IMR-90 (cell line): Measurements from ENCODE around the gene NANOS3. TPM values are rescaled to one million over a fixed set of nuclear protein-coding genes. Genes with fewer than 3 reads are reported as not detected.

Experiments
- ATAC-seq: fragments of 200-7000 bp; cut with Tn5 transposase; 2 replicates; pipeline ENCODE4 v1.9.1; 2020; ENCODE audit warnings: low read depth, mild to moderate bottlenecking, moderate library complexity
- BruUV-seq: library from RNA; stranded (reverse); fragments of 400-500 nt; replicated peaks from 2 replicates; lab custom pipeline; 2021; lab: Mats Ljungman, UMichigan
- CTCF ChIA-PET: fragments of 300-600 bp; formaldehyde crosslinking; extraction: SDS; loops from one replicate; lab custom pipeline; 2021; ENCODE audit warnings: antibody characterized with exemption; lab: Yijun Ruan, JAX
- POLR2A ChIA-PET: fragments of 300-600 bp; sonication (Branson Sonifier 250); formaldehyde crosslinking; loops from one replicate; lab custom pipeline; 2022; ENCODE audit warnings: antibody characterized with exemption; ENCODE audit not compliant: unreplicated experiment; lab: Charles Lee
- DNase-seq: peaks from one replicate; pipeline ENCODE4 v3.0.0; 2013
- H2AFZ ChIP-seq: replicated peaks from 2 replicates; pipeline ENCODE3; 2013; ENCODE audit warnings: low read length, mild to moderate bottlenecking; ENCODE audit not compliant: poor library complexity
- H2AK5ac ChIP-seq: 2 replicates; pipeline ENCODE4 v1.6.1; 2013; ENCODE audit warnings: low read depth, low read length, inconsistent platforms
- H2AK9ac ChIP-seq: replicated peaks from 2 replicates; pipeline ENCODE3; 2013; ENCODE audit warnings: mild to moderate bottlenecking, low read depth, low read length, moderate library complexity; ENCODE audit not compliant: poor library complexity
- H2BK120ac ChIP-seq: 2 replicates; pipeline ENCODE4 v1.6.1; 2013; ENCODE audit warnings: low read depth, low read length, inconsistent platforms
- H2BK15ac ChIP-seq: 3 replicates; pipeline ENCODE4 v1.6.1; 2013; ENCODE audit warnings: low read depth, low read length, inconsistent platforms
- H2BK20ac ChIP-seq: 2 replicates; pipeline ENCODE4 v1.6.1; 2013; ENCODE audit warnings: low read depth, mild to moderate bottlenecking, inconsistent platforms, low read length, moderate library complexity
- H2BK5ac ChIP-seq: 2 replicates; pipeline ENCODE4 v1.6.1; 2013; ENCODE audit warnings: mild to moderate bottlenecking, low read depth, low read length, inconsistent platforms; ENCODE audit not compliant: poor library complexity, severe bottlenecking
- H3K14ac ChIP-seq: replicated peaks from 2 replicates; pipeline ENCODE4 v1.6.1; 2013; ENCODE audit warnings: low read depth, low read length, inconsistent platforms
- H3K18ac ChIP-seq: 2 replicates; pipeline ENCODE4 v1.6.1; 2013; ENCODE audit warnings: low read depth, low read length, control low read depth
- H3K23ac ChIP-seq: 2 replicates; pipeline ENCODE4 v1.6.1; 2013; ENCODE audit warnings: low read depth, low read length, inconsistent platforms
- H3K27ac ChIP-seq: 2 replicates; pipeline ENCODE4 v1.5.1; 2013; ENCODE audit warnings: mild to moderate bottlenecking, control low read depth, low read length; ENCODE audit not compliant: insufficient read depth
- H3K27me3 ChIP-seq: 2 replicates; pipeline ENCODE4 v1.6.1; 2013; ENCODE audit warnings: low read length; ENCODE audit not compliant: control insufficient read depth, insufficient read depth
- H3K36me3 ChIP-seq: 2 replicates; pipeline ENCODE4 v1.6.1; 2013; ENCODE audit warnings: low read length, mixed read lengths; ENCODE audit not compliant: control insufficient read depth, insufficient read depth
- H3K4ac ChIP-seq: 2 replicates; pipeline ENCODE4 v1.6.1; 2013; ENCODE audit warnings: low read depth, low read length, inconsistent platforms
- H3K4me1 ChIP-seq: 2 replicates; pipeline ENCODE4 v1.6.1; 2013; ENCODE audit warnings: low read length, mixed read lengths; ENCODE audit not compliant: control insufficient read depth, insufficient read depth
- H3K4me2 ChIP-seq: 2 replicates; pipeline ENCODE4 v1.6.1; 2013; ENCODE audit warnings: low read depth, mild to moderate bottlenecking, control low read depth, low read length, moderate library complexity
- H3K4me3 ChIP-seq: 2 replicates; pipeline ENCODE4 v1.5.1; 2013; ENCODE audit warnings: low read depth, mild to moderate bottlenecking, control low read depth, low read length, moderate library complexity; ENCODE audit not compliant: insufficient read depth
- H3K56ac ChIP-seq: 2 replicates; pipeline ENCODE4 v1.6.1; 2013; ENCODE audit warnings: low read length, inconsistent platforms; ENCODE audit not compliant: insufficient read depth; ENCODE audit errors: extremely low read depth
- H3K79me1 ChIP-seq, 2 experiments: 2 replicates each; pipeline ENCODE4 v1.6.1; 2013; ENCODE audit warnings: low read length in 2 of 2, inconsistent platforms in 1 of 2, low read depth in 1 of 2
- H3K9ac ChIP-seq: 2 replicates; pipeline ENCODE4 v1.6.1; 2013; ENCODE audit warnings: low read depth, low read length, control low read depth
- H3K9me1 ChIP-seq: 2 replicates; pipeline ENCODE4 v1.6.1; 2013; ENCODE audit warnings: low read length, inconsistent platforms; ENCODE audit not compliant: insufficient read depth
- H3K9me3 ChIP-seq: 2 replicates; pipeline ENCODE4 v1.6.1; 2013; ENCODE audit warnings: low read length; ENCODE audit not compliant: control insufficient read depth, insufficient read depth
- H4K20me1 ChIP-seq: 2 replicates; pipeline ENCODE4 v1.6.1; 2013; ENCODE audit warnings: low read length, inconsistent platforms; ENCODE audit not compliant: insufficient read depth
- H4K5ac ChIP-seq: 2 replicates; pipeline ENCODE4 v1.6.1; 2013; ENCODE audit warnings: mild to moderate bottlenecking, low read depth, low read length, control low read depth
- H4K8ac ChIP-seq, 2 experiments: 2 replicates each; pipeline ENCODE4 v1.6.1; 2013; ENCODE audit warnings: low read depth in 2 of 2, low read length in 2 of 2, control low read depth in 1 of 2, inconsistent platforms in 1 of 2
- H4K91ac ChIP-seq: 2 replicates; pipeline ENCODE4 v1.6.1; 2013; ENCODE audit warnings: low read depth, low read length, inconsistent platforms; ENCODE audit not compliant: insufficient read depth
- BHLHE40 ChIP-seq: fragments of 150-350 bp; IDR thresholded peaks from 2 replicates; pipeline ENCODE4 v1.6.1; 2016; ENCODE audit warnings: mild to moderate bottlenecking, low read depth, low read length
- CEBPB ChIP-seq: IDR thresholded peaks from 2 replicates; pipeline ENCODE4 v1.6.1; 2012; ENCODE audit warnings: low read depth, low read length, improper control_type of control experiment
- CHD1 ChIP-seq: IDR thresholded peaks from 2 replicates; pipeline ENCODE4 v1.6.1; 2012; ENCODE audit warnings: low read depth, low read length, improper control_type of control experiment
- FOS ChIP-seq: fragments of 150-350 bp; IDR thresholded peaks from 2 replicates; pipeline ENCODE4 v1.6.1; 2016; ENCODE audit warnings: low read depth, low read length
- MAFK ChIP-seq: IDR thresholded peaks from 2 replicates; pipeline ENCODE4 v1.6.1; 2012; ENCODE audit warnings: low read depth, low read length, improper control_type of control experiment
- MAZ ChIP-seq: IDR thresholded peaks from 2 replicates; pipeline ENCODE4 v1.6.1; 2012; ENCODE audit warnings: low read depth, mild to moderate bottlenecking, low read length, improper control_type of control experiment, moderate library complexity, borderline replicate concordance
- MXI1 ChIP-seq: IDR thresholded peaks from 2 replicates; pipeline ENCODE4 v1.6.1; 2012; ENCODE audit warnings: low read depth, mild to moderate bottlenecking, low read length, moderate library complexity, borderline replicate concordance
- NFE2L2 ChIP-seq: fragments of 150-350 bp; IDR thresholded peaks from 2 replicates; pipeline ENCODE4 v1.6.1; 2016; ENCODE audit warnings: low read depth, mild to moderate bottlenecking, low read length
- RAD21 ChIP-seq: IDR thresholded peaks from 2 replicates; pipeline ENCODE4 v1.6.1; 2012; ENCODE audit warnings: low read length, improper control_type of control experiment
- RCOR1 ChIP-seq: IDR thresholded peaks from 2 replicates; pipeline ENCODE4 v1.6.1; 2012; ENCODE audit warnings: mild to moderate bottlenecking, low read length, improper control_type of control experiment; ENCODE audit not compliant: insufficient replicate concordance
- RFX5 ChIP-seq: IDR thresholded peaks from 2 replicates; pipeline ENCODE4 v1.8.0; 2012; ENCODE audit warnings: low read depth, mild to moderate bottlenecking, low read length, moderate library complexity
- SMC3 ChIP-seq: fragments of 150-350 bp; IDR thresholded peaks from 2 replicates; pipeline ENCODE4 v1.6.1; 2016; ENCODE audit warnings: low read depth, mild to moderate bottlenecking, antibody characterized with exemption, low read length, moderate library complexity
- WGBS, 2 experiments: methylation state at CpG; one replicate each; pipeline versions ENCODE4 v1.1.5 to v1.1.7; 2013; ENCODE audit warnings: missing lambda C conversion rate in 2 of 2; ENCODE audit not compliant: insufficient read length in 1 of 2; ENCODE audit errors: extremely low coverage in 2 of 2; 5-methylcytosine and 5-hydroxymethylcytosine counted together
- dilution Hi-C: fragments of 300-500 bp; cut with HindIII; formaldehyde crosslinking; loops from one replicate; pipeline ENCODE4 v1.14.3; 2018; ENCODE audit warnings: low sequenced_read_pairs; ENCODE audit not compliant: unreplicated experiment
- in situ Hi-C: fragments of 300-500 bp; cut with MboI; formaldehyde crosslinking; loops from 3 replicates; pipeline ENCODE4 v1.14.3; 2019; ENCODE audit warnings: low sequenced_read_pairs, inconsistent platforms, mixed read lengths
- intact Hi-C: fragments of 100-400 bp; cut with micrococcal nuclease; formaldehyde crosslinking; loops from 2 replicates; pipeline ENCODE4 v1.10.0; 2022
- polyA plus RNA-seq, 3 experiments: library from polyadenylated mRNA; depleted of rRNA; stranded (reverse); fragments of >200 nt; gene quantifications; 2 replicates each; pipeline ENCODE4 v1.2.3, GENCODE V29; 2012; ENCODE audit warnings: low replicate concordance in 1 of 3
- total RNA-seq: library from RNA; depleted of rRNA; stranded (reverse); fragments of >200 nt; gene quantifications from 2 replicates; pipeline ENCODE4 v1.2.3, GENCODE V29; 2012
- TF ChIP-seq, protein P1 (sequence below): fragments of 150-350 bp; IDR thresholded peaks from 2 replicates; pipeline ENCODE4 v1.6.1; 2016; ENCODE audit warnings: low read depth, mild to moderate bottlenecking, low read length, moderate library complexity, borderline replicate concordance
- TF ChIP-seq, protein P2 (sequence below): fragments of 150-350 bp; IDR thresholded peaks from 2 replicates; pipeline ENCODE4 v1.6.1; 2017; ENCODE audit warnings: mild to moderate bottlenecking, antibody characterized with exemption, low read length, low read depth

NANOS3 gene
- total and polyA plus RNA-seq, 2 of the 4 experiments (the other 2 are of a cell fraction) = 0.63 TPM; not detected in 1

DNA sequence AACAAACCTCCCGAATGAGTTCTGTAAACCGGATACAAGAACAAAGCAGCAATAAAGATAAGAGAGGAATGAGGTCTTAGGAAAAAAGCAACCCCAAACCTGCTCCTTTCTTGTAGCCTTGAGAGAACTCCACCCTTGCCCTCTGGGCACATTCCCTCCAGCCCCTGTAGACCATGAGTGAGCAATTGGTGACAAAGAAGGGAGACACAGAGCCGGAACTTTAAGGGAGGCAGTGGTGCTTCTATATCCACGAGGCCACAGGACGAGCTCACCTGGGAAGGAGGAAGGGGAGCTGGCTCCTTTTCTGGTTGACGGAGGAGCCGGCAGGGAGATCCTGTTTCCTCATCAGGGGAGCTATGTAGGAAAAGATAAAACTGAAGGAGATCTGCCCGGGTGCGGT is 15.9 kb downstream of the NANOS3 start:
- BruUV-seq = no TSS peak

More for the DNA sequence above, 15.9 kb downstream of the NANOS3 start:
- H4K20me1 ChIP-seq = no peaks in the 10 kb centered on the region
- H3K23ac ChIP-seq = no peak overlapping the region
- no peaks in the 10 kb centered on the region for H3K9me3 ChIP-seq
- ChIA-PET POLR2A (no interaction called here), CTCF (interaction anchor here (1.2 kb wide), 1 partner anchor 10 kb away, joined by 3 read pairs; no protein-coding TSS in a partner anchor)
- in situ Hi-C loops (loop anchor here (25.0 kb wide), 1 partner anchor 444 kb away; no protein-coding TSS in a partner anchor), dilution Hi-C loops (no loop called here), intact Hi-C loops (no loop called here)
- no peak overlapping the region for H2BK5ac ChIP-seq
- H2BK120ac ChIP-seq = no peak overlapping the region
- 93% methylated on average over 2 of the region's 9 CpGs; no CpG with 5 or more reads in 1 of the 2 experiments for WGBS, 2 experiments
- TF ChIP-seq FOS (no peak), CEBPB (no peak), MAZ (no peak), CHD1 (no peak), RFX5 (no peak), BHLHE40 (no peak), SMC3 (no peak), MAFK (no peak), RCOR1 (no peak), MXI1 (no peak), RAD21 (no peak), NFE2L2 (no peak)
- TF ChIP-seq, protein P1, sequence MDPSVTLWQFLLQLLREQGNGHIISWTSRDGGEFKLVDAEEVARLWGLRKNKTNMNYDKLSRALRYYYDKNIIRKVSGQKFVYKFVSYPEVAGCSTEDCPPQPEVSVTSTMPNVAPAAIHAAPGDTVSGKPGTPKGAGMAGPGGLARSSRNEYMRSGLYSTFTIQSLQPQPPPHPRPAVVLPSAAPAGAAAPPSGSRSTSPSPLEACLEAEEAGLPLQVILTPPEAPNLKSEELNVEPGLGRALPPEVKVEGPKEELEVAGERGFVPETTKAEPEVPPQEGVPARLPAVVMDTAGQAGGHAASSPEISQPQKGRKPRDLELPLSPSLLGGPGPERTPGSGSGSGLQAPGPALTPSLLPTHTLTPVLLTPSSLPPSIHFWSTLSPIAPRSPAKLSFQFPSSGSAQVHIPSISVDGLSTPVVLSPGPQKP = no peak
- TF ChIP-seq, protein P2, sequence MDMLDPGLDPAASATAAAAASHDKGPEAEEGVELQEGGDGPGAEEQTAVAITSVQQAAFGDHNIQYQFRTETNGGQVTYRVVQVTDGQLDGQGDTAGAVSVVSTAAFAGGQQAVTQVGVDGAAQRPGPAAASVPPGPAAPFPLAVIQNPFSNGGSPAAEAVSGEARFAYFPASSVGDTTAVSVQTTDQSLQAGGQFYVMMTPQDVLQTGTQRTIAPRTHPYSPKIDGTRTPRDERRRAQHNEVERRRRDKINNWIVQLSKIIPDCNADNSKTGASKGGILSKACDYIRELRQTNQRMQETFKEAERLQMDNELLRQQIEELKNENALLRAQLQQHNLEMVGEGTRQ = no peak
- H4K91ac ChIP-seq = no peak overlapping the region
- no peak overlapping the region for H3K4me2 ChIP-seq
- no peaks in the 10 kb centered on the region for H3K4me1 ChIP-seq
- H3K56ac ChIP-seq = no peak overlapping the region
- H4K5ac ChIP-seq = no peak overlapping the region
- ATAC-seq (no peak), DNase-seq (no peak)
- H3K36me3 ChIP-seq = no peaks in the 10 kb centered on the region
- no peaks in the 10 kb centered on the region; the same call in 1 of the 2 replicates for H3K27me3 ChIP-seq
- no peak overlapping the region for H2BK15ac ChIP-seq
- H3K4ac ChIP-seq = no peak overlapping the region
- no peak overlapping the region for H3K14ac ChIP-seq
- H4K8ac ChIP-seq = no peak overlapping the region
- H3K18ac ChIP-seq = no peak overlapping the region
- H2AK9ac ChIP-seq = no peak overlapping the region
- no peaks in the 10 kb centered on the region for H3K9me1 ChIP-seq
- H3K9ac ChIP-seq = no peak overlapping the region
- H2AK5ac ChIP-seq = no peak overlapping the region
- no peak overlapping the region for H3K4me3 ChIP-seq
- no peaks in the 10 kb centered on the region for H3K79me1 ChIP-seq
- no peak overlapping the region for H3K27ac ChIP-seq
- H2BK20ac ChIP-seq = no peak overlapping the region
- H2AFZ ChIP-seq = no peak overlapping the region
